CD4-positive, alpha-beta T cell treated with Interleukin-6 for 4 hours (primary cell): ENCODE measurements around the gene STUM.
"Not testable (repeated sequence)": the region's sequence is repeated elsewhere in the genome, so short reads cannot be mapped to it uniquely, and the experiment has no call there.

Experiments used
- DNase-seq: peaks from one replicate; pipeline ENCODE4 v3.0.0-alpha.2; 2020; ENCODE audit warnings: mixed read lengths

Gene STUM

DNA sequence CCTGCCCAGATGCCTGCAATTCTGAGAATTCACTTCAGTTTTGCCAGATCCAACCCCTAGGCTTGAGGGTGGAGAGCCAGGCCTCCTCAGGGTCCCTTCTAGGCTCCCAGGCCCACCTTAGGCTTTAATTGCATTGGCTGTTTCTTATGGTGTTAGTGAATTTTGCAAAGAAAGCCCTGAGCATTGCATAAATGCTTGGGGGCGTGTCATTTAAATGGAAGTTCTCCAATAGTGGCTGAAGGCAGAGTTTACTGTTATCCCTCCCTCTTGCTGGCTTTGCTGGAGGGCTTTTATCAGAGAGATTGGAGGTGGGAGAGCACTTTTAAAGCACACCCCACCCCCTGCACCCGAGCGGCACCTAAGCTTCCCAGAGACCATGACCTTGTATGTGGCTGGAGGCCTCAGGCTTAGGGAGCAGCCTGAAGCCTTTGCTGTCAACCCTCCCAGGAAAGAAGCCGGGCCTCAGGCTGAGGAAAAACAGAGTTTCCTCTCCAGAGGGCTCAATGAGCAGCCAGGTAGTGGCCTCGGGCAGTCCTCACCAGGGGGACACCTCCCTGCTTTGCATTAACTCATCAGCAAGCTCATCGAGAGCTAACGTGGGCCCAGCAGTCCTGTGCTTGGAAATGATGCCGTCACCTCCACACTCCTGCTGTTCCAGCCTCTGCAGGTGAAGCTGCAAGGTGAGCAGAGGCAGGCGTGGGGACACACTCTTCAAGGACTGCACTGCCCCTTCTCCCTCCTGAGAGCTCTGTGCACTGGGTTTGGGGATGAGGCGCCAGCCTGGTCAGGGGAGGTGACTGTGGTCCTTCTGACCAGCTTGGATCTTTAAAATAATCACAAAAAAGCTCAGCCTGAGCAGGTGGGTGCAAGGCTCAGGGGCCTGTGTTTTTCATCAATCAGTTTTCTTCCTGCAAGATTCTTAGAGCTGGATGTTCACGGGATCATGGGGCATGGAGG lies 58.0 kb downstream of the STUM start:
- no peak for DNase-seq

DNA sequence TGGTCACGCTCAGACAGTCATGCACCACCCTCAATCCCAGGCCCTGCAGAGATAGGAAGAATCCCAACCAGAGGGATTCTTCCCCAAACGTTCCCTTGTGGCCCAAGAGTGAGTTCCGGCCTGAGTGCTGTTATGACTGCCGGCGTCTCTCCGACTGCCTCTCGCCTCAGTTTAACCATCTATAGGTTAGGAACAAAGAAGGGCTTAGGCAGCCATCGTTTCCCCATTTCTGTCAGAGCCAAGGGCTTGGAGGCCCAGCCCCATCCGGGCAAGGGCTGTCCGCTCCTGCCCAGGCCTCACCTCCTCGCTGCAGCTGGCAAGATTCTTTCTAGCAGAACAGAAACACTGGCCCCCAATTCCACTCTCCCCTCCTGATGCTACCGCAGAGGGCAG lies 58.7 kb downstream of the STUM start:
- no peak for DNase-seq

DNA sequence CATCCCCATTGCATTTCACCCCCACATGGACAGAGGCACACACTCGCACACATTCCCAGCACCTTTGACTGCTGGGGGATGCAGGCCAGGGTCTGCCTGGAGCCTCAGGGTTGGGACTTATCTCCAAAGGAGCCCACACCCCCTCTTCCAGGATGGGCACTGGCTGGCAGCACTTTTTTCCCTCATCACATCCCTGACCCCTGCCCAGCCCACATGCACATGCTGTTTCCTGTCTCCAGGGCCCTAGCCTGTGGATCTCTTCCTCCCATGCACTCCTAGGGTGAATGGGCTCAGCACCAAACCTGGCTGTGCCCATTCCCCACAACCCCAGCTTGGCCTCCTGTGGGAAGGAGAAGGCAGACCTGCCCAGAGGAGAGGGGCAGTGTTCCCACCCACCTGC lies 59.3 kb downstream of the STUM start:
- DNase-seq = no peak

DNA sequence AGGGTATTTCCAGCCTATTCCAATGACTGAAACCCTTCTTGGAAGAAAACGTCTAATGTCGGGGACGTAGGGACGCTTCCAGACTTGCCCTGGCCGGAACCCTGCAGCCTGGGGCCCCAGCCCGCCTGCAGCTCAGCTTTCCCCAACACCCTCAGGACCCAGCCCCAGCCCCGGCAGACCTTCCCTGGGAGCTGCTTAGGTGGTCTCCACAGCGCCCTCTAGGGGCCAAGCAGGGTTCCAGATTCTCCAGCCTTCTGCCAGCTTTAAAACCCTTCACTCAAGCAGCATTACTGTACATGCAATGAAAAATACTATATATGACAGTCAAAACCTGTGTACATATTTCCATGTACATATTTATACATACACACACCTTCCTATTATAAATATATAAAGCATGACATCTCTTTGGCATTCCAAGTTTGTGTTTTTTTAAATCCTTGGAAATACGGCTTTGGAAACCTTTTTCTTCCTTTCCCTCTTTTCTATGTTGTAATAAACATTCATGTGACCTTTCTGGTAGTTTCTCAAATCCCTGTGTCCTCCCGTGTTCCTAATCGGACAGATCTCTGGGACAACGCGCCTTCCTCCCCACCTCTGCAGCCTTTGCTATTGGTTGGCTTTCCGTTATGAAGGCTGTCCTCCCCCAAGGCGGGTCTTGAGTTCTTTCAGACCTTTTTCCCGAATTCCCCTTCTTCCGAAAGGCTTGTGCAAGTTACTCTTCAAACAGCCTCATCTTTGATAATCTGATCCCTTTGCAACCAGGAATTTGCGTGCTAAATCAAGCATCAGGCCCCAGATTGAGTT lies 60.3 kb downstream of the STUM start:
- peak; percentile 77 for DNase-seq

DNA sequence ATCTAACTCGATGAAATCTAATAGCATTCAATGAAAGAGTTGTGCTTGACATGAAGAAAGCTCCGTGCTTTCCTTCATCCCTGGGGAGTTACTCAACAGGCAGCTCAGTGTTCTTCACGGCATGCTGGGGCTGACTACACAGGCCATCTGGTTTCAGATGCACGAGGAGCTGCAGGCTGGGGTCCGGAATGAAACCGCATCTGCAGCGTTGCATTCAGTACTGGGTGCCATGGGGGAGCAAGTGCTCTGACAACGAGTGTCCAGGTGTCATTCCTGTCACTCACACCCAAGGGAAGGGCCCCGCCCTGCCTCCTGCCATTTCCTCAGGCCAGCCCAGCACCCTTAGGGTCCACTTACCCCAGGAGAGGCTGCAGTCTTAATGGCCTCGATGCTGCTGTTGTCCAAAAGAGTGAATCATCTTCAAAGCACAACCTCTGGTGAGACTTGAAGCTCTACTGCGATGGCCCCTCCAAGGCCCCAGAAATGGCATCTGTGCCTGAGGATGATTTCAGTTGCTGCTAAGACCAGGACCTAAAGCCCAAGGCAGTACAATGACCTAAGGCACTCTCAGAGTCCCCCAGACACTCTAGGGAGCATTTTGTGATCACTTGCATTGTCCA lies 61.4 kb downstream of the STUM start:
- no peak for DNase-seq

DNA sequence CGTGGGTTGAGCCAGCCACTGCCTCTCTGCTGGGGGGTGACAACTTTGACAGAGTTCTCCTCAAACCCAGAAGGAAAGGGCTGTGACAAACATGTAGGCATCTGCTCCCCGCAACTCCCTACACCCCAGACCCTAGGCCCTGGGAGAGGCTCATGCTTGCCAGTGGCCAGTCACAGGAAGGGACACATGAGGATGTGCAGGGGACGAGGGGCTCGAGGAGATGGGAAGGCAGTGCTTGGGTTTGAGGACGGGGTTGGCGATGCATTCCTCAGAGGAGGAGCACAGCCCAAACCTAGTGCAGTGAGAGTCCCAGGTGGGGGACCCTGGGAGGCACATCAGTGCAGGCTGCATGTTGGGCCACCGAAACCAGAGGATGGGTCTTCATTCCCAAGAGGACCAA lies 62.1 kb downstream of the STUM start:
- no peak for DNase-seq

DNA sequence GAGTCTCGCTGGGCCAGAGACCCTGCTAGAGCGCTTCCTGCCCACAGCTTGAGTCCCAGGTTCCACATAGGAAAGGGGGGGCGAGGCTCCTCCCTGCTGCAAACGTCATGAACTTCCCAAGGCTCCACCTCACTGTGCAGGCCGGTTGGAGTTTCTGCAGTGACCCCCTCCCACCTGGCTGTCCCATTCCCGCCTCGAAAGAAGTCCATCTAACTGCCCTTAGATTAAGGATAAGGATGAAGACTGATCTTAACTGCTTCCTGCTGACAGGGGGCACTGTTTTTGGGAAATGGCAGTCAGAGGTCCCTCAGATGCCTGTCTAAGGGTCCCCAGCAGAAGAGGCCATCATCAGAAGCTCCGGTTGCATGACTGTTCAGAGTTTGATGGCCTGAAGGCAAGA lies 62.7 kb downstream of the STUM start:
- DNase-seq = no peak

DNA sequence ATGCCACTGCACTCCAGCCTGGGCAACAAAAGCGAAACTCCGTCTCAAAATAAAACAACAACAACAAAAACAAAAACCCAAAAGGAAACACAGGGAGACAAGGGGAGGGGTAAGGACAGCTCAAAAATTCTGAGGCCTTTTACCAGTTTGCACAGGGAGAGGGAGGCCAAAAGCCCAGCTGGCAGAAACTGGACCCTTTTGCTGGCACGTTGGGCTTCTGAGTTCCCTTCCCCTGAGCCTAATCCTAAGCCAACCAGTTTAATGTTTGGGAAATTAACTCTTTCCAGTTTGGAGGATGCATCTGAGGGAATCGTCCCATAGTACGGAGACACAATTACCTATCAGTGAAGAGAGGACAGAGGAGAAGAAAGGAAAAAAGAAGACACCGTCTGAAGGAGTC lies 63.4 kb downstream of the STUM start:
- DNase-seq = not testable (repeated sequence)

DNA sequence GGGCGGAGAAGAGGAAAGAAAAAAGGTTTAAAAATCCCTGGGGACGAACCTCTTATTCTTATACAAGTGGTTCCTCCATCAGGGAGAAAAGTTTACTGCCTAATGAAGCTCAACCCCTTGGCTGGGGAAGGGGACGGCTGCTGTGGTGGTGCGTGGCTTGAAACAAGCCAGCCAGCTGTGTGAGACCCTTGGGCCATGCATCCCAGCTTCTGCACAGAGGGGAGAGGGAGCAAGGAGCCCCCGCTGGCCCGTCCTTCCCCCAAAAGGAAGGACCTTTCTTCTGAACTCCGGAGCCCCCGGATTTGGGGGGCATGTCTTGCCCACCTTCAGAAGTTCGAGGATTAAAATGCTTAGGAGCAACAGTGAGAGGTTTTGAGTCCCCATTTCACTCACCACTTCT lies 67.3 kb downstream of the STUM start:
- no peak for DNase-seq

DNA sequence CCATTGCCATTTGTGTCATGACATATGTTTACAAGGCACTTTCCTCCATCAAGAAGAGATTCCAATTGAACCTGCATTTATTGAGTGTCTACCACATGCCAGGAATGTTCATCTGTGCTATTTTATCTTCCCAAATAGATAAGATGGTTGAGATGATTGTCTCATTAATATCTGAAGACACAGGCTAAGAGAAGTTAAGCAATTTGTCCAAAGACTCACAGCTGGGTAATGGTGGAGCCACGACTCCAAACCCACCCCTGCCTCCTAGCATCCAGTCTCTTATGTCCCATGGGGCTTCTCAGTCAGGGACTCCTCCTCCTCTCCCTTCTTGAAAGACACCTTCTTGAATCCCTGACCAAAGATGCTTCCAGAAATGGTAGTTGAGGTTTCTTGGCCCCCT lies 68.1 kb downstream of the STUM start:
- no peak for DNase-seq

DNA sequence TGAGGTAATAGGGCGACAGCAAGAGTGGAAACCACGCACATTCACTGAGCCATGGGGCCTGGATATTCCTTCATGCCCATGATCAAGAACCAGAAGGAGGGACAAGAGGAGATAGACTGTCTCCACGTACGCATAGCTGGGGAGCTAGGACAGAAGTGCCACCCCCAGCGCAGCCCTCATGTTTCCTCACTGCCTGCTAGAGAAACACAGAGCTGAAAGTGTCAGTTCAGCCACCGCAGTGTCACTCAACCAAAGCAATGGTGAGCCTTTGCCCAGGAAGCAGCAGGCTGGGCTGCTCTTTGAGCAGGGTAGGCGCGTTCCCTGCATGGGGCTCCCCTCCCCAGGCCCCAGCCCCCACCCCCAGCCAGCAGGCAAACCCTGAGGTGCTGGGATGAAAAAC lies 68.5 kb downstream of the STUM start:
- DNase-seq = no peak

DNA sequence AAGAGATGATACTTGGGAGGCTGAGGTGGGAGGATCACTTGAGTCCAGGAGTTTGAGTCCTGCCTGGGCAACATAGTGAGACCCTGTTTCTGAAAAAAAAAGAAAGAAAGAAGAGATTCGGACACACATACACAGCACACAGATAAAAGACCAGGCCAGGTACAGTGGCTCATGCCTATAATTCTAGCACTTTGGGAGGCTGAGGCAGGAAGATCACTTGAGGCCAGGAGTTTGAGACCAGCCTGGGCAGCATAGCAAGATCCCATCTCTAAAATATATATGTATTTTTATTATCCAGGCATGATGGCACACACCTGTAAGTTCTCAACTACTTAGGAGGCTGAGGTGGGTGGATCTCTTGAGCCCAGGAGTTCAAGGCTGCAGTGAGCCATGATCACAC lies 69.2 kb downstream of the STUM start:
- DNase-seq = not testable (repeated sequence)

DNA sequence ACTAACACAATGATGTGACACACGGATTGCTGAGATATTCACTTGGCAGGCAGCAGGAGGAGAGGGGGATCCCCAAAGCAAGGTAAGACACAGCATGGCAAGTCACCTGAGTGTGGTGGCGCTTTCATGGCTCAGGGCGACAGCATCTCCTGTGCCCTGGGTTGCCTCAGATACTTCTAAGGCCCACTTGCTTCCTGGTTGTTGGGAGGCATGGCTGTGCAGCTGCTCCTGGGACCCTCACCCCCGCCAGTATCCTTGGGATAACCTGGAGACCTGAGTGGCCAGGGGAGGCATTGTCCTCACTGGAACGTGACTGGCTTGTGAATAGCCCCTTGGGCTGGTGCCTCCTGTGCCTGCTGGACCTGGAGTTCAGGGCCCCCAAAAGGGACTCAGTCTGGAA lies 69.8 kb downstream of the STUM start:
- DNase-seq = no peak

DNA sequence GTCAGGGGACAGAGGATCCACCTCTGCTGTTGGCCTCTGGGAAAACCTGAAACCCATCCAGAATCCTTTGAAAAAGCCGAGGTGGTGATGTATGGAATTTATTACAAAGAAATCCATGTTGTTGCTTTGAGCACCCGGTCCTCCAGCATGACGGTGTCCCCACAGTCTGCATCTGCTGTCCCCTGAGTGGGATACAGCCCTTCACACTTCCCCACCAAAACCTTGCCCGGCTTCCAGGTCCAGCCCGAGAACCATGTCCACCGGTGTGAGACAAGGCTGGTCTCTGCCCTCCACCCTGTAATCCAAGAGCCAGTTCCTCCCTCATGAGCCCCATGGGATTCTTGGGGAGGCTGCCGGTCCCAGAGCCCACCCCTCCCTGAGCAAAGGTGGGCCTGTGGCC lies 70.5 kb downstream of the STUM start:
- DNase-seq = no peak

DNA sequence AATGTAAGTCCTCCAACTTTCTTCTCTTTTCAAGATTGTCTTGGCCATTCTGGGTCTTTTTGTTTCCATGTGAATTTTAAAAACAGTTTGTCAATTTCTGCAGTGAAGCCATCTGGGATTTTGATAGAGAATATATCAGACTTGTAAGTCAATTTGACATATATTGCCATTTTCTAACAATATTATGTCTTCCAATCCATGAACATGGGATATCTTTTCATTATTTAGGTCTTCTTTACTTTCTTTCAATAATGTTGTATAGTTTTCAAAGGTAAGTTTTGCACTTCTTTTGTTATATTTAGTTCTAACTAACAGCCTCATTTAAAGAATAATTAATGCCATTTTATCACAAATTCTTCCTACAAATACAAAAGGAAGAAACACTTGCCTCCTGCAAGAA lies 73.4 kb downstream of the STUM start:
- no peak for DNase-seq

DNA sequence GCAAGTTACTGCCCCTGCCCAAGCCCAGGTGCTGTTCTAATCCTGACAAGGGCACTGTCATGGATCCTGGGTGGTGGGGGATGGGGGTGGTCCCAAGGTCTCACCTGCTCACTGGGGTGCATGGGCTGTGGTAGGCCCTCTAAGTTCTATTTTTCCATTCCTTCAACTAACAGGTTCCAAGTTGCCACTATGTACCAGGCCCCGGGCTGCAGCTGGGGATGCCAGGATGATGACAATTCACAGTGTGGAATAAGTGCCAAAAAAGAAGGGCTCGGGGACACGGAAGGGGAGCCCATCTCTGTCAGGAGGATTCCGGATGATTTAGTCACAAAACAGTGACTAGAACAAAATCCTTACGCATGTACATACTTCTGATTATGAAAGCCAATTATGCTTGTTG lies 76.0 kb downstream of the STUM start:
- no peak for DNase-seq

DNA sequence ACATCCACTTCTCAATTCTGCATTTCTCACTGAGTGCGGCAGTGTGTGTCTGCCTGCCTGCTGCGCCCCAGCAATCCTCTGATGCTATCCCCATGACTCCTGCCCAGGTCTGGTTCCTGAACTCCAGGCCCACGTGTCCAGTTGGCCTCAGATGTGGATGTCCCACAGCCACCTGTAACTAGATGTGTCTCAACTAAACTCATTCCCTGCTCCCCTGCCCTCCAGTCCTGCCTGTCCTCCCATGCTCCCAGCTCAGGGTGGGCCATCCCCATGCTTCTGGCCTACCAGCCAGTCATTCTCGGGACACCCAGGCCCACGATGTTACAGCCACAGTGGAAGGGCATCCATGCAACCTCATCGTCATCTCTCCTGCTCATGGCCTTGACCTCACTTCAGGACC lies 76.8 kb downstream of the STUM start:
- DNase-seq = no peak

DNA sequence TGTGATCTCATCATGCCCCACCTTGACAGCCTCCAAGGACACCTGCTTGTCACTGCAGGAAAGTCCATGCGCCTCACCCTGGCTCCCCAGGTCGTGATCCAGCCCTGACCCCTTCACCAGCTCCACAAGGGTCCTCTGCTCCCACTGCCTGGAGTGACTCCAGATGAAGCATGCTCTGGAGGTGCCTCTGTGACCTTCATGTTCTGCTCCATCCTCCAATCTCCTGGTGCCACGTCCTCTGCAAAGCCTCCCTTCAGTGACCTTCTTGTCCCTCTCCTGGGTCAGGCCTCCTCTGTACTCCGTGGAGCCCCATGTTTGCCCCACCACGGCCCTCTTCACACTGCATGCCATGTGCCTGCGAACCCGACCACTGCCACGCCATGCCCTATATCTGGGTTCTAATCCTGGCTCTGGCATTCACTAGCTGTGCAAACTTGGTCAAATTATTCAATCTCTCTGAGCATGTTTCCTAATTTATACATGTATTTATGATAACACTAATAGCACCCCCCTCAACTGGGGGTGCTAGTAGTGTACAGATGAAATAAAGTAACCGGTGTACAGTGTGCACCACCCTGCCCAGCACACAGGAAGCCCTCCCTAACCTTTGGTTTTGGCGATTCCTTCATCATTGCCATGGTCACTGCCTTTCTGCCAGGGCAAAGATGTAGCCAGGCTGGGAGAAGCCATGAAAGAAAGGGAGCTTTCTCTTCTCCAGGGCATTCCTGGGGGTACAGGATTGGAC lies 77.4 kb downstream of the STUM start:
- DNase-seq = no peak

DNA sequence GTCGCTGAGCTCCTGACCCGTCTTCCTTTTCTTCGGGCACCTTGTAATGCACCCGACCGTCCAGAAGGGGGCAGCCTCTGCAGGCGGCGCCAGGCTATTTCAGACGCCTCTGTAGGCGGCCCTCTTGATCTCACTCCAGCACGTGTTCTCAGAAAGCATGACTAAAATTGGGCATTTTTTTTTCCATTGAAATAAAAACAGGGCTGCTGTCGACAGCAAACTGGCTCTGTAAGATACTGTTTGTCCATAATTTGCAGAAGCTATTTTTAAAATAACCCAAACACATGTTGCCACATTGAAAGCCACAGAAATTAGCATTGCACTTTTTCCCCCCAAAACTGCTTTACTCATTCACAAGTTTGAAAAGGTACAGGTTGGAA lies 78.0 kb downstream of the STUM start:
- DNase-seq = peak; percentile 80

DNA sequence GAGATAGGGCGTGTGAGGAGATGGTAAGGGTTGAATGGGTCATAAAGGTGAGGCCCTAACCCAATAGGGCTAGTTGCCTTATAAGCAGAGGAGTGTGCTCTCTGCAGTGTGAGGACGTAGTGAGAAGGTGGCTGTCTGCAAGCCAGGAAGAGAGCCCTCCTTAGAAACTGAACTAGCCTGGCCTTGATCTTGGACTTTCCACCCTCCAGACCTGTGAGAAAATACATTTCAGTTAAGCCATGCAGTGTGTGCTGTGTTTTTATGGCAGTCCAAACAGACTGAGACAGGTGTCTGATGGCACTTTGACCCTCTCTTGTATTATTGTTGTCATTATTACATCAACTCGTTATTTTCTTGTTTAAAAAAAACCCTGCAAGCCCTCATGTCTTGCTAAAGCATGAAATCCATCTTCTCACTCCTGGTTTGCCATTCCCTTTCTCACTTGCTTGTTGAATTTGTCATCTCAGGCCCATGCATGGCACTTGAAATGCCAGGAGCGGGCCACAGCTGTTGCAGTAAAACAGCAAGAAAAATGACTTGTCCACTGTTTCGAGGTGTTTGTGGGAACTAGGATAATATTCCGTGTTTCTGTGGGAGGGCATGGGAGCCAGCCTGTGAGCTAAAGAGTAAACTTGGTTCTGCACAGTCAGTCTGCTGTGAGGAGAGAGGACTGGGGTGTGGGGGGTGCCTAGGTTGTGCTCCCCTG lies 78.6 kb downstream of the STUM start:
- DNase-seq = no peak

DNA sequence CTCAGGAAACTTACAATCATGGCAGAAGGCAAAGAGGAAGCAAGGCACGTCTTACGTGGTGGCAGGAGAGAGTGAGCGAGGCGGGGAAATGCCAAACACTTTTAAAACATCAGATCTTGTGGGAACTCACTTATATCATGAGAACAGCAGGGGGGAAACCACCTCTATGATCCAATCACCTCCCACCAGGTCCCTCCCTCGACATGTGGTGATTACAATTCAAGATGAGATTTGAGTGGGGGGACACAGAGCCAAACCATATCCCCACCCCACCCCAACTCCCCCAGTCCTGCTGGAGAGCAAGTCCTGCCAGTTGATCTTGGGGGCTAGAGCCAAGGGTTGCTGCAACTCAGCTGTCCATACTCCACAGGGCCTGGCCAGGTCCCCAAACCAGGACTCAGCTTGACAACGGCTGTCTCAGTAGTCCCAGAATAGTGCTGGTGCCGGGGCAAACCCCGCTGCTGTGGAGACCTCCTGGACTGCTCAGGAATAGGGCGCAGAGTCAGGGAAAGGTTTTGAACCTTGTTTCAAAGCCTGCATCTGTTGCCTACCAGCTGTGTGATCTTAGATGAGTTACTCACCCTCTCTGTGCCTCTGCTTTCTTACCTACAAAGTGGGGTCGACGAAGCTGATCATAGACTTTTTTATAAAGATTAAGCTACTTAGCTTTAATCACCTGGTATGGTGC lies 79.5 kb downstream of the STUM start:
- DNase-seq = no peak
